Activated CD8-positive, alpha-beta memory T cell treated with anti-CD3 and anti-CD28 coated beads, Interleukin-2, amount 50 U/mL, for 24 hours (primary cell): Measurements from ENCODE around the gene NCOA7.
"Not testable (repeated sequence)": the region's sequence is repeated elsewhere in the genome, so short reads cannot be mapped to it uniquely, and the experiment has no call there.

Experiments
- DNase-seq: peaks from one replicate; pipeline ENCODE4 v3.0.0-alpha.2; 2020; ENCODE audit errors: extremely low read depth

The NCOA7 gene

DNA sequence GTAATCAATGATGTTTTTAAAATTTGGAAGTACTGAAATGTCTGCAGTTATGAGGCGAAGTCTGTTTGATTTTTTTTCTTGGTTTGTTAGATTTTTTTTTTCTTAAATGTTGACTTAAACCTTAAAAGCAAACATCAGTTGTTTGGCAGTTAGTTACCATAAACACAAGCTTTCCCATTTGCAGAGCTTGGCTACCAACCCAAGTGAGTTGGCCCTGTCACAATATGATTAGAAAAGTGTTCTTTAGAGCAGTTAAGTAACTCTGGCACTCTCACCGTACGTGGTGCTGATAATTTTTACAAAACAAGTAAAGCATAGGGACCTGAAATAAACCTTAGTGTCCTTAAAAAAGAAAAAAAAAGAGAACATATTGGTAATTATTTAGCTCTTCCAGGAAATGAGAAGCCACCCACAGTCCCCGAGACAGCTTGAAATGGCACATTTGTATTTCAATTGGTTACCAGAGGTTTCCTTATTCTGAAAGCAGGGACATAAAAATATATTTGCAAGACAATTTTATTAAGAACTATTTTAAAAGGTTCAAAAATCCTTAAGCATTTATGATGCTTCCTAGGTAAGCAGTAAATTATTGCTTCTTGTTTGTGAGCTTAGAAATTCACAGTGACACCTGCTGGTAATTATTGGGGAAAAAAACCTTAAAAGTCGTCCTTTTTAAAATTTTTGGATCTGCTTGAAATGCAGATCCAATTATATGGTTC lies 37.4 kb upstream of the NCOA7 start:
- no peak for DNase-seq

DNA sequence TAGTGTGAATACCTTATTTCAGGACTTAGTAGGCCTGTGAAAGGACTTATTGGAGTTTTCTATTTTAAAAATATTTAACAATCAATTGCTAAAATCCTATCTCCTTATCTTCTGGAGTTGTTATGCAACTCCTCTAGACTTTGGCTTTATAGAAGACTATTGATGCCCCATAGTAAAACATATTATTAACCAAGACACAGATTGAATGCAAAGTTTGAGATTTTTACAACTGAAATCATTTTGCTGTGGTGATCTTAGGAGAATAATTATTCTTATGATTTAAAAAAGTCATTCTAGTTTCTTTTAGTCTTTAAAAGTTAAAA lies 36.9 kb upstream of the NCOA7 start:
- DNase-seq, result no peak

DNA sequence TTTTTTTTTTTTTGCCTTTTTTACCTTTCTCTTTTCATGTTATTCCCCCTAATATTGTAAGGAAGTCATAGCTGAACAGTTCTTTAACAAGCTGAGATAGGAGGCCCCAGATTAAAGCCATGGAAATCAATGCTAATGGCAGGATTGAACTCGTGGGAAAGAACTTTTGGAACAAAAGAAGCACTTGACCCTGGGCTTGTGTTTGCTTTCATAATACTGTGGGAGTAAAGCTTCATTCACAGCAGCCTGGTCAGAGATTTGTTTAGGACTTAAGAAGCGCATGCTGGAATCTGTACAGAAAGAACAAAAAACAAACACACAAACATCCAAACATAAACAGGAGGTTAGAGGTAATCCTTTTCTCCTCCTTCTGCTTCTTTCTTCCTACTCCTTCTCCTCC lies 36.2 kb upstream of the NCOA7 start:
- DNase-seq, result no peak

DNA sequence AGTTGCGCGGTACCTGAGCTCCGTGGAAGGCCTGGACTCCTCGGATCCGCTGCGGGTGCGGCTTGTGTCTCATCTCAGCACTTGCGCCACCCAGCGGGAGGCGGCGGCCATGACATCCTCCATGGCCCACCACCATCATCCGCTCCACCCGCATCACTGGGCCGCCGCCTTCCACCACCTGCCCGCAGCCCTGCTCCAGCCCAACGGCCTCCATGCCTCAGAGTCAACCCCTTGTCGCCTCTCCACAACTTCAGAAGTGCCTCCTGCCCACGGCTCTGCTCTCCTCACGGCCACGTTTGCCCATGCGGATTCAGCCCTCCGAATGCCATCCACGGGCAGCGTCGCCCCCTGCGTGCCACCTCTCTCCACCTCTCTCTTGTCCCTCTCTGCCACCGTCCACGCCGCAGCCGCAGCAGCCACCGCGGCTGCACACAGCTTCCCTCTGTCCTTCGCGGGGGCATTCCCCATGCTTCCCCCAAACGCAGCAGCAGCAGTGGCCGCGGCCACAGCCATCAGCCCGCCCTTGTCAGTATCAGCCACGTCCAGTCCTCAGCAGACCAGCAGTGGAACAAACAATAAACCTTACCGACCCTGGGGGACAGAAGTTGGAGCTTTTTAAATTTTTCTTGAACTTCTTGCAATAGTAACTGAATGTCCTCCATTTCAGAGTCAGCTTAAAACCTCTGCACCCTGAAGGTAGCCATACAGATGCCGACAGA lies 31.4 kb upstream of the NCOA7 start:
- no peak for DNase-seq

DNA sequence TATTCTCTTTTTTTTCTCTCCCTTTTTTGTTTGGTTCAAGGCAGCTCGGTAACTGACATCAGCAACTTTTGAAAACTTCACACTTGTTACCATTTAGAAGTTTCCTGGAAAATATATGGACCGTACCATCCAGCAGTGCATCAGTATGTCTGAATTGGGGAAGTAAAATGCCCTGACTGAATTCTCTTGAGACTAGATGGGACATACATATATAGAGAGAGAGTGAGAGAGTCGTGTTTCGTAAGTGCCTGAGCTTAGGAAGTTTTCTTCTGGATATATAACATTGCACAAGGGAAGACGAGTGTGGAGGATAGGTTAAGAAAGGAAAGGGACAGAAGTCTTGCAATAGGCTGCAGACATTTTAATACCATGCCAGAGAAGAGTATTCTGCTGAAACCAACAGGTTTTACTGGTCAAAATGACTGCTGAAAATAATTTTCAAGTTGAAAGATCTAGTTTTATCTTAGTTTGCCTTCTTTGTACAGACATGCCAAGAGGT lies 30.8 kb upstream of the NCOA7 start:
- no peak for DNase-seq

DNA sequence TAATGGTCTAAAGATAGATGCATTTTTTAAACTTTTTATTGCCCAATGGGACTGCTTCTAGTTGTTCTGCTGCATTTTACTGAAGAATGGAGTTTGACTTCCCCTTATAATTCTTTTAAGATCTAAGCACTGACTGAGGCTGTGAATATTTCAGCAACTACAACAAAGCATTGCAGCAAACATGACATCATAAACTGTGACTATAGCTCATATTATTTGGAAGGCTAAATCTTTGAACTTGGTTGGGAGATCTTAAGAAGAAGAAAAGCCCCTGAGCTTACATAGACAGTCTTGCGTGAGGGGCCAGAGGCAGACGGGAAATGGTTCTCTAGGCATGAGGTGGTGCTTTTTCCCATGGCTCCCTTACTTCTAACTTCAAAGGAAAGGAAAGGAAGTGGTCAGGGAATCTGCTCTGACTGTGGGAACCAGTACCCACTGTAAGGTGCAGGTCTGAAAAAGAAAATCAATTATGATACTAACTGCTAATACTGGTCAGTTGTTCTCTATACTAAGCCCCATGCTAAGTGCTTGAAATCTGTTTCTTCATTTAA lies 26.6 kb upstream of the NCOA7 start:
- DNase-seq, result no peak

DNA sequence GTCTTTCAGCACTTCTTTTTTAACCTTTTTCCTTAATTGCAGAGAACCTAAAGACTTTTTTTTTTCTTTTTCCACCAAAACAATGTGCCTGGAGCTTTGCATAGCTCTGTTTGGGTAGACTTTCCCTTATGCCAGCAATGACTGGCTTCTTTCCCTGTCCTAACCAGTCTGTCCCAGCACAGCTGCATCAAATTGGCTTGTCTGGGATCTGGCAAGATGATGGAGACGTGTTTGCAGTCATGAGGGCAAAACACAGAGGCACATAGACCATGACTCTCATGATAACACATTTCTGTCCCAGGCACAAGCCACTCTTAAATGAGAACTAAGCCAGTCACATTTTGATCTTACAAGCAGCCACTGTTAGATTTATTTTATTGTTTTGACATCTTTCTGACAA lies 24.8 kb upstream of the NCOA7 start:
- DNase-seq, result no peak

DNA sequence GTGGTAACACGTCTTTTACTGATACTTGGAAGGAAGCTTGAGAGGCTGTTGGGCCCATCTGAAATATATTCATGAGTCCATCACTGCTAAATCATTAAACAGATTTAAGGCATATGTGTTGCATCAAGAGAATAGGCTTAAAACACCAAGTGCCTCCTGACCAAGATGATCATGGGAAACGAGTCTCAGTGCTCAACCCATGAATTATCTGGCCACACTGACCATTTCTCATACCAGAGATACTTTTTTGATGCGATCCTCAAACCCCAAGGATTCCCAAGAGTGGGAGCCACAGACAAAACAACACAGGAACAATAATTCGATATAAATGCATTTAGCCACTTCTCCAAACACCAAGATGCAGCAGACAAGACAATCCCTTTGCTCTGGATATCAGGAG lies 24.1 kb upstream of the NCOA7 start:
- DNase-seq, result no peak

DNA sequence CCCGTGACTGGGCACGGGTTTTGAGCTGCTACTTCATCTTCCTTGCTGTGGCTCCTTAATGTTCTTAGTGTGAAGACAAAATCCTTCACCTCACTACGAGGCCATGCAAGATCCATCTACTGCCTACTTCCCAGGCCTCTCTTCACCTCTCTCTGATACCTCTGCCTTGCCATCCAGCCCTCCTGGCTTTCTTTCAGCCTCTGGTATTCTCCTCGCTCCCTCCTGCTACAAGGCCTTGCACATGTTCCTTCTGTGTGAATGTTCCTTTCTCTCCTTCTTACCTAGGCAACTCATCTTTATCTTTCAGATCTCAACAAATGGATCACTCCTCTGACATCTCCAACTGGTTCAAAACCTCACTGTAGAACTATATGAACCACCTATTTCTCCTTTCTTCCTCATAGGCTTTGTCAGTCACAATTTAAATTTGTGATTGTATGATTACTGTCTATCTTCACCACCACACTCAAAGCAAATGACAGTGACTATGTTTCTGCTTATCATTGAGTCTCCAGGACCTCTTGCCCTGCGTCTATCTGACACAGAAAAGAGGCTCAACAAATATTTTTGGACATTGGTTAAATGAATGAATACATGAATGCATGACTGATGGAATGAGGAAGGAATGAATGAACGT lies 21.5 kb upstream of the NCOA7 start:
- no peak for DNase-seq

DNA sequence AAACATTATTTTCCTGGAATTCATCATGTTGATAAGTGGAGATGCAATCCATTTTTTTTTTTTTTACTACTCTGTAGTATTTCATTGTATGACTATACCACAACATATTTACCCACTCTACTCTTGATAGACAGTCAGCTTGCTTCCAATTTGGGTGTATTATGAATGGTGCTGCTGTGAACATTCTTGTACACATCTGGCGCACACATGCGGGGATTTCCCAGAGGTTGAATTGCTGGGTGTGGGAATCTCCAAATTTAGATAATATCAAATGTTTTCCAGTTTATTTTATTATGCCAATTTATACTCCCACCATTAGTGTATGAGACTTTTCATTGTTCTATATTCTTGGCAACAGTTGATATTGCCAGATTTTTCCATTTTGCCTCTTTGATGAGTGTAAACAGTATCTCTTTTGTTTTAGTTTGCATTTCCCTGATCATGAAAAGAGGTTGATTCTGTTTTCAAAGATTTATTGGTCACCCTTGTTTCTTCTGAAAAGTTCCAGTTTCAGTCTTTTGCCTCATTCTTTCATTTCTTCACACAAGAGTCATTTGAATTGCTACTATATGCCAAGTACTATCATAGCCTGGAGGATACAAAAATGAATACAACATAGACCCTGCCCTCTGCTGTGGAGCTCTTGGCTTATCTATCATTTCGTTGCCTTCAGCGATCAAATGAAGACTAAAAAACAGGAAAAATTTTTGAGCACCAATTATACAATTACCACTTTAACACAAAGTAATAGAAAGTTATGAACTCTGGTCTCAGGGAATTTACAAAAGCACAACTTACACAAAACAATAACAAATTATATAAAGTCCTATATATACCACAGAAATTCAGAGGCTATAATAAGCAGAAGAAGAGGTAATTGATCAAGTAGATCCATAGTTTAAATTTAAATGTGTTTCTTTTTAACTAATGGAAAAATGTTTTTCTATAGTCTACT lies 17.1 kb upstream of the NCOA7 start:
- DNase-seq, result no peak

DNA sequence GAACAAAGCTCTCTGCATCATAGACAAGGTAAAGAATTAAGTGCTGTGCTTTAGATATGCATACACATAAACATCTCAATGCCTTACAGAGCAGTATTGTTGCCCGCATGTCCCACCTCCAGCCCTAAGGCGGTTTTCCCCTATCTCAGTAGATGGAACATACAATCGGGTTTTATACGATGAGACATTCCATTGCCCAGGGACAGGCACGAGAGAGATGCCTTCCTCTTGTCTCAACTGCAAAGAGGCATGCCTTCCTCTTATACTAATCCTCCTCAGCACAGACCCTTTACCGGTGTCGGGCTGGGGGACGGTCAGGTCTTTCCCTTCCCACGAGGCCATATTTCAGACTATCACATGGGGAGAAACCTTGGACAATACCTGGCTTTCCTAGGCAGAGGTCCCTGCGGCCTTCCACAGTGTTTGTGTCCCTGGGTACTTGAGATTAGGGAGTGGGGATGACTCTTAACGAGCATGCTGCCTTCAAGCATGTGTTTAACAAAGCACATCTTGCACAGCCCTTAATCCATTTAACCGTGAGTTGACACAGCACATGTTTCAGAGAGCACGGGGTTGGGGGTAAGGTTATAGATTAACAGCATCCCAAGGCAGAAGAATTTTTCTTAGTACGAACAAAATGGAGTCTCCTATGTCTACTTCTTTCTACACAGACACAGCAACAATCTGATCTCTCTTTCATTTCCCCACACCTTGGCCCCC lies 14.5 kb upstream of the NCOA7 start:
- DNase-seq, result not testable (repeated sequence)

DNA sequence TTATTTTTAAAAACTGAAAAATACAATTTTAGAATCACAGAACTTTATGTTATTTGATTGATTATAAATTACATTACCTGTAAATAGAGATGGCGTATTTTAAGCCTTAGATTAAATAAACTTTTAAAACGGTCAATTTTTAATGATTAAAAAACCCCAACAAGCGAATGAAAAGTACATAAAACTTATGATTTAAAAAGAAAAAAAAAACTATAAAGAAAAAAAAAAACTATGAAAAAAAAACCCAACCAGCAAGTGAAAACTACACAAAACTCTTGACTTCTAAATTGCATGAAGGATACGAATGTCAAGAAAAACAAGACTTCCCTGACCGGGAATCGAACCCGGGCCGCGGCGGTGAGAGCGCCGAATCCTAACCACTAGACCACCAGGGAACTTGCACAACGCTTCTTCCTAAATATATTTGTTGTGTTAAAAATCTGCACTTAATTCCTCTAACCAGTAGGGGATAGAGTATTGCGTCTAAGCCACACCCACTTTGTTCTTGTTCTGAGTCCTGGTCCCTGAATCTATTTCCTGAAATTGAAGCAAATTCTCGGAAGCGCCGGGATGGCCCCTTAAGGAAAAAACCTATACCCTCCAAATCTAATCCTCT lies 10.7 kb upstream of the NCOA7 start:
- DNase-seq, result peak; percentile 68

DNA sequence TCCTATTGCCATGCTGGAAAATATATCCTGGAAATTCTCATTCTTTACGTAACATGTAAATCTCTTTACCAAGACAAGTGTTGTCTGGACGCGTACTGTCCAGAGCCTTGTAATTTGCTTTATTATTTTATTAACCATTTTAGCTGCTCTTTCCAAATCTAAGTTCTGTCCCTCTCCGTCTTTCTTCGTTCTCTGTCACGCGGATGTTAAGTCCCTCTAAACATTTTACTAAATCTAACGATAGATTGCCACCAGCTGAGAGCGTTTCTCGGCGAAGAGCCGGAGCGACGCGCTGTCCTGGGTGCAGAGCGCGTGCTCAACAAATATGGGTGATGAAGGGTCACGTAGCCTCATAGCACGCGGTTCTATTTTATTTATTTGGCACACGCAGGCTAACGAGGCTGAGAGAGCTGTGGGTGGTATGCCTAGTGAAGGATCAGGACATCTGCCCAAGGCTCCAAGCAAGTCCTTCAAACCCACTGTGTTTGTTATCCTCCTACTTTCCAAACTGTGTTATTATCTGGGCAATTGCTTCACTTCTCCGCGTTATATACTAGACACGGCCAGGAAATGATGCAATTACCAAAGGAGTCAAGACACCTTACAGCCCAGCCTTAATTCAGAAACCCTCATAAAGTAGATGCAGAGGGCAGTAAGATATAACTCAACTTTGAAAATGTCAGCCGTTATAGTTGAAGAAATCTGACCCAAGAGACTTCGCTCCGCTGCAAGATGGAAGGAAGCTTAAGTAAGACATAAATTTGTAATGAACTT lies 10.0 kb upstream of the NCOA7 start:
- no peak for DNase-seq

DNA sequence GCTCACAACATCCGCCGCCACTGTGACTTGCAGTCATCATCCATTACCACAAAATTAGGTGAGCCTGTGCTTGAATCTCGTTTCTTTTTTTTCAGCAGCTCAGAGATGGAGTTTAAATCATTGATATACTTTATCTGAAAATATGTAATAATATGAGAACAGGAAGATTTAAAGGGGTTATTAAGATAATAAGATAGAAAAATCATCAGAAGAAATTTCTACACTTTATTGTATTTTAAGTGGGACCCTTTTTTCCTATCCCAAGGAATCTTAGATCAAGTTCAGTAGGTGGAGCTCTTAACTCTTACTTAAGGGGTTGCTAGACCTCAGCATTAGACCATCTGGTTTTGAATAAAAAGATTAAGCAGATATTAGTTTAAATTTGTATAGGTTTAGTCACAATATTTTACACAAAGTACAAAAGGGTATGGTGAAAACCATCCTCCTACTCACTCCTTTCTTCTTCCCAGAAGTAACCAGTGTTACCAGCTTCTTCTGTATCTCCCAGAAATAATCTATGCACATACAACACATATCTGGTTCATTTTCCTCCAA lies 9.4 kb upstream of the NCOA7 start:
- DNase-seq, result no peak

DNA sequence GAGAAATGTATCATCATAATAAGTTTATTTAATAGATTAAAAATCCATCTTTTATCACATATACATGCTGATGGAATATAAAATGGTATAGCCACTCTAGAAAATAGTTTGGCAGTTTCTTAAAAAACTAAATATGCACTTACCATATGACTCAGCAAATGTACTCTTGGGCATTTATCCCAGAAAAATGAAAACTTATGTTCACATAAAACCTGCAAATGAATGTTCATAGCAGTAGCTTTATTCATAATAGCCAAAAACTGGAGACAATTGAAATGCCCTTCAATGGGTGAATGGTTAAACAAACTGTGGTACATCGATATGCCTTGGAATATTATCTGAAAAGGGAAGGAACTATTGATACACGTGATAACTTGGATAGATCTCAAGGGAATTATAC lies 6.4 kb upstream of the NCOA7 start:
- no peak for DNase-seq

DNA sequence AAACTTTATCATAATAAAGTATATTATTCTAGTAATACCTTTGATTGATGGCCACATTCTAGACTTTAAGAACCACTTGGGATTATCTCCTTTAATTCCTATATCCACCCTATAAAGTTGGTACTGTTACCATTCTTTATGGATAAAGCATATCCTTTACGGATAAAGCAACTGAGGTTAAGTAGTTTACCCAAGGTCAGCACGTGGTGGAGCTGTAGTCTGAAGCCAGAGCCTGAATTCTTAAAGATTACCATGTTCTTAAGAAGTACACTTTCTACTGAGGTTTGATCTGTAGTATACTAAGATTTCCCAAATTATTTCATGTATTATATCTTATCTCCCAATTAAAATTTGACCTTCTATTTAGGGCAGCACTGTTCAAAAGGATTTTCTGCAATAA lies 3.0 kb upstream of the NCOA7 start:
- no peak for DNase-seq

DNA sequence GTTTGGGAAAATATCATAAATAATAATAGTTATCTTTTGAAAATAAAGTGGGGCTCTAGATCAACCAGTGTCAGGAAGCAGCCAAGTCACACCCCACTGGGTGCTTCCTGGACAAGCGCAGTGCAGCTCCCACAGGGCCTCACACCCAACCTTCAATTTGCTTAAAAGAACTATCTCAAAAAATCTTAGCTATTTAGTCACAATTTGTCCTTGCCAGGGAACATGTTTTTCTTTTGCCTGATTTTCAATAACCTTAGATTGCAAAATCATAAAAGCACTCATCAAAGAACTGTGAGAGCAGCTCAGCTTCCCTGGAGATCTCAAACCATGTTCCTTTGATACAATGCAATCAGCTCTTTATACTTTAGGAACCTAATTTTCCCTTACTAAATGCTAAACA lies 1.6 kb upstream of the NCOA7 start:
- DNase-seq, result no peak

DNA sequence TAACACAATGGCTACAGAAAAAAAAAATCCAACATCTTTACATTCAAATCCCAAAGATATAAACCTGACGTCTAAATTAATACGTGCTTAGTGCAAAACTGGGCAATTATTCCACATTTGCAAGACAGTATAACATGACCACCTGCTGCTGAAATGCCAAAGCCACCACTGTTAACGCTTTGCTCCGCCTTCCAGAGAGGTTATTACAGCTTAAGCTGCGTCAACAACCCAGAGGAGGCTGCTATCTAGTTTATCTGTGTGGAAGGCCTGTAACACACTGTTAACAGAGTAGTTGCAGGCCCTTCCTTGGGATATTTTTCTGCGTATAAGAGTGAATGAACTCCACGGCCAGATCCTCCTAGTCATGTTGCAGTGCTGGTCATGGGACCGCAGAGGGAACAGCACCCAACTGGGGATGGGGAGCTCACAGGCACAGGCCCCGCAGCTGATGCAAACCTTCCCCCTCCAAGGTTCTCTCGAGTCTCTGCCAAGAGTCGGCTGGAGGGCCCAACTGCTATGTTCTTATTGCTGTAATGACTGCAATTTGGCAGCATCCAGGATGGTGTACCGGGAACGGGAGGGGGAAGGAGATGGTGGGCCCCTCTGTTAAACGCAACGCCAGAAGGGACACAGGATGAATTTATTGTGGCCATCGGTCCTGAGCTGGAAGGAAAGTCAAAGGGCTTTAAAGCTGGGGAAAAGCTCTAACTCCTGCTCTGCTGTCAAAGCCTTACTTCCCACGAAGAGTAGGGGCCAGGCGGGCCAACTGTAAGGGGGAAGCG lies 993 bp upstream of the NCOA7 start:
- no peak for DNase-seq
